Gastrocnemius medialis (tissue), 4 donors: Measurements from ENCODE around the gene DSG3. TPM values are rescaled to one million over a fixed set of nuclear protein-coding genes. Genes with fewer than 3 reads are reported as not detected.

Experiments
- ATAC-seq, 2 donors: fragments of 150-250 bp; one replicate each; pipeline ENCODE4 v1.9.1; 2016
- DNase-seq, 2 donors: peaks; one replicate each; pipeline ENCODE4 v3.0.0-alpha.2; 2019
- H3K27ac ChIP-seq, 4 donors: fragments of 200-600 bp; sonication (generic); 1 replicate in 1 of 4; 2 replicates in 3 of 4; pipeline ENCODE4 v1.5.1; 2016 to 2018; ENCODE audit warnings: mild to moderate bottlenecking in 2 of 4, moderate library complexity in 1 of 4
- H3K27me3 ChIP-seq, 3 donors: fragments of 200-600 bp; sonication (generic) in 2 of 3; 1 replicate in 1 of 3; 2 replicates in 2 of 3; pipeline versions ENCODE4 v1.5.1 to v1.6.0; 2016 to 2019; ENCODE audit warnings: mild to moderate bottlenecking in 1 of 3, moderate library complexity in 1 of 3
- H3K36me3 ChIP-seq, 2 donors: fragments of 200-600 bp; sonication (generic) in 1 of 2; one replicate each; pipeline ENCODE4 v1.5.1; 2017 to 2018
- H3K4me1 ChIP-seq, 2 donors: fragments of 200-600 bp; sonication (generic) in 1 of 2; one replicate each; pipeline ENCODE4 v1.5.1; 2016 to 2017; ENCODE audit warnings: mild to moderate bottlenecking in 2 of 2
- H3K4me3 ChIP-seq, 4 donors: fragments of 200-600 bp; sonication (generic) in 3 of 4; 1 replicate in 1 of 4; 2 replicates in 3 of 4; pipeline ENCODE4 v1.5.1; 2016 to 2019; ENCODE audit warnings: mild to moderate bottlenecking in 2 of 4
- H3K9me3 ChIP-seq, 3 donors: fragments of 200-600 bp; sonication (generic) in 2 of 3; 1 replicate in 1 of 3; 2 replicates in 2 of 3; pipeline ENCODE4 v1.5.1; 2016 to 2019
- CTCF ChIP-seq, 5 experiments: fragments of 450-650 bp in 3 of 5; fragments of 200-600 bp in 2 of 5; sonication (generic) in 2 of 5; IDR thresholded peaks in 4 of 5; conservative IDR thresholded peaks in 1 of 5; 1 replicate in 4 of 5; 2 replicates in 1 of 5; pipeline ENCODE4 v1.5.1; 2016 to 2019; ENCODE audit warnings: antibody characterized with exemption in 5 of 5, mild to moderate bottlenecking in 3 of 5, moderate library complexity in 3 of 5
- POLR2A ChIP-seq, 2 donors: fragments of 450-650 bp; IDR thresholded peaks; one replicate each; pipeline ENCODE4 v1.6.1; 2017; ENCODE audit warnings: antibody characterized with exemption in 2 of 2, mild to moderate bottlenecking in 2 of 2, moderate library complexity in 2 of 2
- in situ Hi-C, 4 donors: fragments of 200-750 bp; cut with MboI; loops; one replicate each; pipeline versions ENCODE4 v1.15.0 to v1.8.0; 2017; ENCODE audit warnings: low sequenced_read_pairs in 4 of 4
- intact Hi-C: fragments of 100-400 bp; cut with DNase I; formaldehyde crosslinking; loops from one replicate; pipeline ENCODE4 v1.15.1; 2023; ENCODE audit warnings: low total_unique reads
- total RNA-seq, 4 donors: library from RNA; depleted of rRNA; stranded (reverse); fragments of >200 nt; gene quantifications; one replicate each; pipeline versions ENCODE4 v1.1.0 to v1.2.3, GENCODE V29; 2016

The DSG3 gene
- total RNA-seq, 4 donors from 2014 or later, result not detected

- Histone ChIP-seq H3K27ac (no peak overlapping the region), H3K27me3 (no peaks in the 10 kb centered on the region), H3K9me3 (no peaks in the 10 kb centered on the region), H3K4me1 (no peaks in the 10 kb centered on the region), H3K4me3 (no peak overlapping the region), H3K36me3 (no peaks in the 10 kb centered on the region)
- TF ChIP-seq CTCF (IDR thresholded peaks at IDR 0.05 in 4 of 5, conservative IDR thresholded peaks at IDR 0.05 in 1 of 5) (no peak), POLR2A (IDR thresholded peaks at IDR 0.05) (no peak)
- in situ Hi-C loops (no loop called here), intact Hi-C loops (no loop called here)
- ATAC-seq (no peak), DNase-seq (no peak)
Measured at GRCh38 chr18:31513189-31513935, 65.8 kb downstream of the DSG3 start.

GRCh38 chr18:31516437-31516836 lies 68.9 kb downstream of the DSG3 start:
- no peaks in the 10 kb centered on the region for H3K27me3 ChIP-seq
- DNase-seq, result no peak
- H3K4me3 ChIP-seq, result no peak overlapping the region
- no peak for TF ChIP-seq POLR2A (IDR thresholded peaks at IDR 0.05)
- no peak for TF ChIP-seq CTCF (IDR thresholded peaks at IDR 0.05 in 4 of 5, conservative IDR thresholded peaks at IDR 0.05 in 1 of 5)
- intact Hi-C loops, result no loop called here
- no peak overlapping the region for H3K27ac ChIP-seq
- no peaks in the 10 kb centered on the region for H3K9me3 ChIP-seq
- in situ Hi-C loops, result no loop called here
- no peaks in the 10 kb centered on the region for H3K36me3 ChIP-seq
- no peaks in the 10 kb centered on the region for H3K4me1 ChIP-seq
- no peak for ATAC-seq

- intact Hi-C loops, result no loop called here
Measured at GRCh38 chr18:31526374-31526773, 78.8 kb downstream of the DSG3 start.

More at GRCh38 chr18:31526374-31526773, 78.8 kb downstream of the DSG3 start:
- no peaks in the 10 kb centered on the region for H3K4me1 ChIP-seq
- H3K27me3 ChIP-seq, result no peaks in the 10 kb centered on the region
- DNase-seq (no peak), ATAC-seq (no peak)
- no peak overlapping the region for H3K4me3 ChIP-seq
- H3K36me3 ChIP-seq, result no peaks in the 10 kb centered on the region
- TF ChIP-seq POLR2A (IDR thresholded peaks at IDR 0.05) (no peak), CTCF (IDR thresholded peaks at IDR 0.05 in 4 of 5, conservative IDR thresholded peaks at IDR 0.05 in 1 of 5) (no peak)
- no peak overlapping the region for H3K27ac ChIP-seq
- no peaks in the 10 kb centered on the region for H3K9me3 ChIP-seq
- in situ Hi-C loops, result no loop called here

Other genes starting within 250 kb of the DSG3 start
- not detected for gene DSG1, start 129.6 kb upstream of the DSG3 start, total RNA-seq
- gene DSG4, start 71.0 kb upstream of the DSG3 start, total RNA-seq, result not detected
- 1 to 10 TPM in 3 of 4 donors, under 1 TPM in 1; 0.61 to 3.7 (median 2.0) TPM for gene DSG2, start 50.4 kb downstream of the DSG3 start, total RNA-seq
- 1 to 10 TPM in 2 of 4 donors, not detected in 2; 1.4 to 4.4 TPM for gene TTR, start 144.1 kb downstream of the DSG3 start, total RNA-seq
- gene B4GALT6, start 236.8 kb downstream of the DSG3 start, total RNA-seq, result 1 to 10 TPM in 3 of 4 donors, under 1 TPM in 1; 0.85 to 2.9 (median 1.9) TPM